Measurements from ENCODE around the gene VAV3.

Gene VAV3

DNA sequence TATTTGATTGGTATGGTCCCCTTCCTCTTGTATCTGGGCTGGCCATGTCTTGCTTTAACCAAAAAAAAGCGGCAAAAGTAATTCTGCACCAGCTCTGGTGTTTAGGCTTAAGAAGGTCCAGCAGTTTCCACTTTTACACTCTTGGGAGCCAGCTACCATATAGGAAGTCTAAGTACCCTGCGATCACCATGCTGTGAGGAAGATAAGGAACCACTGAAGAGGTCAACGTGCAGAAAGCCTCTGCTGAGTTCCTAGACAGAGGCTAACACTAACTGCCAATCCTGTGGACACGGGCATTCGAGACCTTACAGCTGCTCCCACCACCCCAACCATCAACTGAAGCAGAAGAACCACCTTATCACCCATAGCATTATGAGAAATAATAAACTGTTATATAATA is 331.4 kb downstream of the VAV3 start:
- Histone ChIP-seq H3K4me3 (ENCODE audit: low read depth, low read length) (no peak overlapping the region), H3K36me3 (replicated peaks) (no peaks in the 10 kb centered on the region), H3K27me3 (replicated peaks) (no peaks in the 10 kb centered on the region), H3K27ac (no peak overlapping the region)
- no peak for DNase-seq
- in situ Hi-C loops (cut with HindIII; ENCODE audit: low pct_ligation_motif_present, low sequenced_read_pairs): no loop called here
- TF ChIP-seq, protein P1, sequence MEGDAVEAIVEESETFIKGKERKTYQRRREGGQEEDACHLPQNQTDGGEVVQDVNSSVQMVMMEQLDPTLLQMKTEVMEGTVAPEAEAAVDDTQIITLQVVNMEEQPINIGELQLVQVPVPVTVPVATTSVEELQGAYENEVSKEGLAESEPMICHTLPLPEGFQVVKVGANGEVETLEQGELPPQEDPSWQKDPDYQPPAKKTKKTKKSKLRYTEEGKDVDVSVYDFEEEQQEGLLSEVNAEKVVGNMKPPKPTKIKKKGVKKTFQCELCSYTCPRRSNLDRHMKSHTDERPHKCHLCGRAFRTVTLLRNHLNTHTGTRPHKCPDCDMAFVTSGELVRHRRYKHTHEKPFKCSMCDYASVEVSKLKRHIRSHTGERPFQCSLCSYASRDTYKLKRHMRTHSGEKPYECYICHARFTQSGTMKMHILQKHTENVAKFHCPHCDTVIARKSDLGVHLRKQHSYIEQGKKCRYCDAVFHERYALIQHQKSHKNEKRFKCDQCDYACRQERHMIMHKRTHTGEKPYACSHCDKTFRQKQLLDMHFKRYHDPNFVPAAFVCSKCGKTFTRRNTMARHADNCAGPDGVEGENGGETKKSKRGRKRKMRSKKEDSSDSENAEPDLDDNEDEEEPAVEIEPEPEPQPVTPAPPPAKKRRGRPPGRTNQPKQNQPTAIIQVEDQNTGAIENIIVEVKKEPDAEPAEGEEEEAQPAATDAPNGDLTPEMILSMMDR (IDR thresholded peaks at IDR 0.05; ENCODE audit: low read depth, low read length, missing control alignments): no peak

DNA sequence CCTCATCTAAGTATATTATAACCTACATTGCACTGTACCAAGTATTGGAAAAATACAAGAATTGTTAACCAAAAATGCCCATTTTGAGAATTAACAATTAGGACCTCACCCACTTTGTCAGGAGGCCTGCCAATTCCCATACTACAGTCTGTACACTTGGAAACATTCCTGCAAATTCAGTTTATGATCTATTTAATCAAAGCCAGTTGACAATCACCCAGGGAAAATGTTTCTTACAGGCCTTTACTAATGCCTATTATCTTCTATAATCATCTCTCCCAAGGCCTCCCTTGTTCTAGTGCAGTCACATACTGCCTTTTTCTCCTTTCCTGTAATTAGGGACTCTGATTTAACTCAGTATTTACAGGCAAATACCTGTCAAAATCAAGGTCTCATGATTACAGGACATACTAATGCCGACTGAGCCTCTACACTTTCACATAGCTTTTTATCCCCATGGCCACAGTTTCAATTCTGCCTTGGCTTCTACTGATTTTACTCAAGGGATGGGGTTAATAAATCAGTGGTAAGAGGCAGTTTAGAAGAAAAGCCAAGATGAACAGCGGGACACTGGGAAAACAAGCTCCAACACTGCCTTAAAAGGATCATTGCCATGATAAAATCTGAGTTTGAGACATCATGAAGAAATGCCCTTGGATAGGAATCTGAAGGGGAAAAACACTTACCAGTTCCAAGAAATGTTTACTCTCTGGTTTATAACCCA is 338.7 kb downstream of the VAV3 start:
- DNase-seq: no peak
- no peak overlapping the region for H3K27ac ChIP-seq

DNA sequence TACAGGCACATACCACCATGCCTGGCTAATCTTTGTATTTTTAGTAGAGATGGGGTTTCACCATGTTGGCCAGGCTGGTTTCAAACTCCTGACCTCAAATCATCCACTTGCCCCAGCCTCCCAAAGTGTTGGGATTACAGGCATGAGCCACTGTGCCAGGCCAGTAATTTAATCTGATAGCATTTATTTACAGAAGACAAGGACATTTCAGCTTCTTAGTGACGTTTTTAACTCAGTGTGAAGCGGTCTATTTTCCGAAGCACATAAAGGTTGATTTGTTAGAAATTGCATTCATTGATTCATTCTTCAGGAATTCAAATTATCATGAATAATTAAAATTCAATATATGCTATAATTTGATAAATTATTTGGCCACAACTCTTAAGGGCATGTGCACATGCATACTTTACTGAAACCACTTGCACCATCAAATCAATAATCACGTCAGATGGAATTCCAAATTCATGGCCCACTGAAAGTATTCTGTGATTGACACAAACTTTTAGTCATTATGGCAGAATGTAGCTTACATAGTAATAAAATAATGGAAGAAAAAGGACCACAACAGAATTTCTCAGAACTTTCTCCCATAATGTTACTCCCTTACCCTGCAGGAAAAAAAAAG is 339.5 kb downstream of the VAV3 start:
- TF ChIP-seq, protein P1 (IDR thresholded peaks at IDR 0.05; ENCODE audit: low read depth, low read length, missing control alignments): no peak
- DNase-seq: no peak
- Histone ChIP-seq H3K27me3 (replicated peaks) (no peaks in the 10 kb centered on the region), H3K36me3 (replicated peaks) (no peaks in the 10 kb centered on the region), H3K4me3 (ENCODE audit: low read depth, low read length) (no peak overlapping the region), H3K27ac (no peak overlapping the region)
- in situ Hi-C loops (cut with HindIII; ENCODE audit: low pct_ligation_motif_present, low sequenced_read_pairs): no loop called here

More for the DNA sequence above, 338.7 kb downstream of the VAV3 start:
- in situ Hi-C loops (cut with HindIII; ENCODE audit: low pct_ligation_motif_present, low sequenced_read_pairs): no loop called here
- TF ChIP-seq, protein P1 (IDR thresholded peaks at IDR 0.05; ENCODE audit: low read depth, low read length, missing control alignments): no peak
- H3K4me3 ChIP-seq (ENCODE audit: low read depth, low read length): no peak overlapping the region
- no peaks in the 10 kb centered on the region for H3K27me3 ChIP-seq (replicated peaks)
- H3K36me3 ChIP-seq (replicated peaks): no peaks in the 10 kb centered on the region

DNA sequence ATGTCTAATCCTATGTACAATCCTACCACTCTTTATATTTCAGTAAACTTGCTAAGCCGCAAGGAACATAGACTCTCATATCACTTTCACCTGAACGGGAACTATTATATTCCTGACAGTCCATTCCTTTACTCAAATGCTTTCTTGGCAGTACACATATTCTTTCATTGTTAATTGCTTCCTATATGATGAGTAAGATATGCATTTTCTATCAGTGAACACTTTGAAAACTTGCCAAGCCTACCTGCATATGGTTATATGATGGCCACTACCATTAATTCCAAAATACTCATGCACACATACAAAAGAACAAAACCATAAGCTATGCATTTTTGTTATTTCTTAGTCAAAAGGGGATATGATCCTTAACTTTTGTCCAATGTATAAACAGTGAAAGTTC is 341.5 kb downstream of the VAV3 start:
- Histone ChIP-seq H3K27ac (no peak overlapping the region), H3K4me3 (ENCODE audit: low read depth, low read length) (no peak overlapping the region), H3K36me3 (replicated peaks) (no peaks in the 10 kb centered on the region), H3K27me3 (replicated peaks) (no peaks in the 10 kb centered on the region)
- in situ Hi-C loops (cut with HindIII; ENCODE audit: low pct_ligation_motif_present, low sequenced_read_pairs): no loop called here
- no peak for DNase-seq
- TF ChIP-seq, protein P1 (IDR thresholded peaks at IDR 0.05; ENCODE audit: low read depth, low read length, missing control alignments): no peak

DNA sequence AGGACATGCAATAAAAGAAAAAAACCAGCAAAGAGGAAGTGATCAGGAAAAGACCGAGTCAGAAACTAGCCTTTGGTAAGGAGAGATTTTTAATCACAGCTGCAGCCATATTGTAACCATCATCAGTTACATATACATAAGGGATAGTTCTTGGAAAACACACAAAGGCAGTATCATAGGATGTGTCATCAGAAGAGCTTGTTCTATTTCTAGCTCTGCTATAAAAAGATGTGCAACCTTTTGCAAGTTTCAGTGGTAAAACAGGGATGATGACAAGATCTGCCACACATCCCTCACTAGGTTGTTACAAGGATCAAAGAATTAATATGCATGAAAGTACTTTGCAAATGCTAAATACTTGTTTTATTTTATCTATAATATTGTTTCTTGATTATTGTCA is 342.0 kb downstream of the VAV3 start:
- H3K27me3 ChIP-seq (replicated peaks): no peaks in the 10 kb centered on the region
- H3K27ac ChIP-seq: no peak overlapping the region
- DNase-seq: no peak
- TF ChIP-seq, protein P1 (IDR thresholded peaks at IDR 0.05; ENCODE audit: low read depth, low read length, missing control alignments): no peak
- H3K4me3 ChIP-seq (ENCODE audit: low read depth, low read length): no peak overlapping the region
- H3K36me3 ChIP-seq (replicated peaks): no peaks in the 10 kb centered on the region
- in situ Hi-C loops (cut with HindIII; ENCODE audit: low pct_ligation_motif_present, low sequenced_read_pairs): no loop called here
